OCI-LY7 (cell line): ENCODE results near the gene LRRK1. TPM values are rescaled to one million over a fixed set of nuclear protein-coding genes. Genes with fewer than 3 reads are reported as not detected.

Source experiments
- BruUV-seq: library from RNA; stranded (reverse); fragments of 400-500 nt; replicated peaks from 2 replicates; lab custom pipeline; 2021; lab: Mats Ljungman, UMichigan
- CTCF ChIA-PET: fragments of 300-600 bp; sonication (Branson Sonifier 250); formaldehyde crosslinking; loops from one replicate; lab custom pipeline; 2022; ENCODE audit warnings: antibody characterized with exemption; ENCODE audit not compliant: unreplicated experiment; lab: Charles Lee
- POLR2A ChIA-PET: fragments of 300-600 bp; sonication (Branson Sonifier 250); formaldehyde crosslinking; loops from one replicate; lab custom pipeline; 2022; ENCODE audit warnings: antibody characterized with exemption; lab: Charles Lee
- DNase-seq: peaks from one replicate; pipeline ENCODE4 v3.0.0-alpha.2; 2015; ENCODE audit warnings: low spot score
- H2AFZ ChIP-seq: fragments of 200-600 bp; sonication (generic), shearing (Covaris generic); 2 replicates; pipeline ENCODE4 v1.6.1; 2014; ENCODE audit warnings: mild to moderate bottlenecking, antibody characterized with exemption, low read length, moderate library complexity
- H3K27ac ChIP-seq: fragments of 200-600 bp; sonication (generic); 2 replicates; pipeline ENCODE4 v1.5.1; 2014; ENCODE audit warnings: mixed run types, low read depth, mild to moderate bottlenecking, moderate library complexity, low read length, inconsistent platforms; ENCODE audit not compliant: poor library complexity, severe bottlenecking
- H3K36me3 ChIP-seq: fragments of 200-600 bp; sonication (generic); 2 replicates; pipeline ENCODE4 v1.6.1; 2014; ENCODE audit warnings: mild to moderate bottlenecking, antibody characterized with exemption, low read length, moderate library complexity, mixed read lengths; ENCODE audit not compliant: insufficient read depth
- H3K4me1 ChIP-seq: fragments of 200-600 bp; sonication (generic); 2 replicates; pipeline ENCODE4 v1.5.1; 2014; ENCODE audit warnings: mild to moderate bottlenecking, low read length; ENCODE audit not compliant: insufficient read depth, poor library complexity, severe bottlenecking
- H3K4me2 ChIP-seq: fragments of 200-600 bp; sonication (generic); 2 replicates; pipeline ENCODE4 v1.6.1; 2014; ENCODE audit warnings: mild to moderate bottlenecking, low read length
- H3K4me3 ChIP-seq: fragments of 200-600 bp; sonication (generic); 2 replicates; pipeline ENCODE4 v1.5.1; 2014; ENCODE audit warnings: mild to moderate bottlenecking, low read depth, low read length; ENCODE audit not compliant: poor library complexity, severe bottlenecking
- H3K79me2 ChIP-seq: fragments of 200-600 bp; sonication (generic); 2 replicates; pipeline ENCODE4 v1.6.1; 2016; ENCODE audit warnings: low read depth, mild to moderate bottlenecking, low read length, moderate library complexity, mixed read lengths; ENCODE audit not compliant: insufficient read depth
- H3K9me2 ChIP-seq: fragments of 200-600 bp; sonication (generic); 2 replicates; pipeline ENCODE4 v1.6.1; 2016; ENCODE audit warnings: mild to moderate bottlenecking, low read length, mixed read lengths; ENCODE audit not compliant: insufficient read depth
- H3K9me3 ChIP-seq: fragments of 200-600 bp; sonication (generic); 2 replicates; pipeline ENCODE4 v1.6.1; 2014; ENCODE audit warnings: mild to moderate bottlenecking, mixed run types, low read length, mixed read lengths
- H4K20me1 ChIP-seq: fragments of 200-600 bp; sonication (generic); 2 replicates; pipeline ENCODE4 v1.6.1; 2014; ENCODE audit warnings: mild to moderate bottlenecking, antibody characterized with exemption, low read length, moderate library complexity, mixed read lengths; ENCODE audit not compliant: insufficient read depth
- EZH2phosphoT487 ChIP-seq: fragments of 200-600 bp; sonication (generic); IDR thresholded peaks from 2 replicates; pipeline ENCODE4 v1.6.1; 2018; ENCODE audit warnings: low read depth, borderline replicate concordance, mild to moderate bottlenecking, mixed run types, antibody characterized with exemption, low read length, moderate library complexity, mixed read lengths
- intact Hi-C: fragments of 100-400 bp; cut with micrococcal nuclease; formaldehyde crosslinking; loops from one replicate; pipeline ENCODE4 v1.10.0; 2022; ENCODE audit not compliant: unreplicated experiment
- total RNA-seq, 2 experiments: library from RNA; depleted of rRNA in 1 of 2; stranded (reverse); fragments of >200 nt in 1 of 2; shearing (Covaris generic) in 1 of 2; gene quantifications; 2 replicates each; pipeline ENCODE4 v1.2.3, GENCODE V29; 2014 to 2022
- TF ChIP-seq, protein P1 (sequence below): fragments of 200-600 bp; sonication (generic); conservative IDR thresholded peaks from 2 replicates; pipeline ENCODE4 v1.5.1; 2014; ENCODE audit warnings: mild to moderate bottlenecking, antibody characterized with exemption, low read length, moderate library complexity, mixed read lengths

Gene LRRK1
- total RNA-seq, 2 experiments from 2014 or later, result 92.3 to 233 TPM

DNA sequence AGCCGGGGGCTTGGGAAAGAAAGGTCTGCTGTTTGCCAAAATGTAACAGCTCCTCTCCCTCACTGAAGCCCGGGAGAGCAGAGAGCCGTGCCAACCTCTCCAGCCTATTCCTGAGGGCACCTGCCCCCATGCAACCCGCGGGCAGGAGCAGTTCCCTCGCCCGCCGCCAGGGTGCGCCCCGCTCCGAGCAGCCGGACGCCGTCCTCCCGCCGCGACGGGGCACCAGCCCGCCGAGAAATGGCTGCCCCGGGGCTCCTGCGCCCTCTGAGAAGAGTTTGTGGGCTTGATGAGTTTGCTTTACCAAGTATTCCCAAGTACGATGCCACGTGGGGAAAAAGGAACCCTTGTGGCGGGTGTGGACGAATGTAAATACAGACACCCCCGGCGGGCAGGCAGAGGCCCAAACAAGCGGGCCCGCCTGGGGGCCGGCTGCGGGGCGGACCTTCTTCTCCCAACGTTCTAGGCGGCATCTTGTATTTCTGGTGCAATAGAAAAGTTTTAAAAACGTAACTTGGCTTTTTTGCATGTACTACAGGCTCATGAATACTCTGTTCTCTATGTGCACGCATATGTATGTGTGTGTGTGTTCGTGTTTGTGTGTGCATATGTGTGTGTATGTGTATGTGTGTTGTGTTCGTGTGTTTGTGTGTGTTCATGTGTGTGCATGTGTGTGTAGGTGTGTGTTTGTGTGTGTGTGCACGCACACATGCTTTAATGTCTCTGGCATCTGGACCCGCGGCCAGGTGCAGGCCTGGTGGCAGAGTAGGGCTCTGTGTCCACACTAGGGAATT is 169.8 kb downstream of the LRRK1 start:
- peak; percentile 66 for DNase-seq

DNA sequence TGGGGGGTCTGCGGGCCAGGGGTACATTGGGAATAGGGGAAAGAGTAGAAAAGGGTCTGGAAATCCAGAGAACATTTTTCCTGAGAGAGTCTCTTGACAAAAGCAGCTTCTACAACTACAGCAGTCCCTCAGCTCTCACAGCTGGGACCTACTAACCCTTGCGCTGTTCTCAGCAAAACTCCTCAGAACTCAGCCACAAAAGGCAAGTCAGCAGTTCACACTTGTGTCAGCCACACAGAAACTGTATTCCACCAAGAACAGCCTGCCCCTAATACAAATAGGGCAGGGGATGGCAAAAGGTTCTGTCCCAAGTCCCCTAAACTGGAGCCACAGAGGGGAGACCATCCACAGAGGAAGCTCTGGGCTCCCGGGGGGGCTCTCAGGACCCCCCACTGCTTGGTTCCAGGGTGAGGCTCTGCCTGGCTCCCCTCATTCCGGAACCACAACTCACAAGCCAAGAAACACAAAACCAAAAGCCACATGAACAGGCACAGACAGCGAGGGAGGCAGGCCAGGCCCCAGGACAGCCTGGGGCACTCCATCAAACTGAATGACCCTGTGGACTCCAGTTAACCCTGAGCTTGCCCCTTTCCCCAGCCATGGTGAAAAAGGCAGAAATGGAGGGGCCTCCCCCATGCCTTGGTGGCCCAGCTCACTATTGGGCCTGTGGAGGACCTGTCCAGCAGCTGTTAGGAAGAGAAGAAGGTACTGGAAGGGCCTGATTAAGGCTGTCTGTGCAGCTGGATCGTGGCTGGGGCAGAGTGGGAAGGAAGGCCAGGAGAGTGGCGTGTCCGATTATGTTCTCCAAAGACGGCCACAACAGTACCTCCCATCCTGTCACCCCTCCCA is 170.6 kb downstream of the LRRK1 start:
- H3K79me2 ChIP-seq, result no peaks in the 10 kb centered on the region
- TF ChIP-seq, protein P1, sequence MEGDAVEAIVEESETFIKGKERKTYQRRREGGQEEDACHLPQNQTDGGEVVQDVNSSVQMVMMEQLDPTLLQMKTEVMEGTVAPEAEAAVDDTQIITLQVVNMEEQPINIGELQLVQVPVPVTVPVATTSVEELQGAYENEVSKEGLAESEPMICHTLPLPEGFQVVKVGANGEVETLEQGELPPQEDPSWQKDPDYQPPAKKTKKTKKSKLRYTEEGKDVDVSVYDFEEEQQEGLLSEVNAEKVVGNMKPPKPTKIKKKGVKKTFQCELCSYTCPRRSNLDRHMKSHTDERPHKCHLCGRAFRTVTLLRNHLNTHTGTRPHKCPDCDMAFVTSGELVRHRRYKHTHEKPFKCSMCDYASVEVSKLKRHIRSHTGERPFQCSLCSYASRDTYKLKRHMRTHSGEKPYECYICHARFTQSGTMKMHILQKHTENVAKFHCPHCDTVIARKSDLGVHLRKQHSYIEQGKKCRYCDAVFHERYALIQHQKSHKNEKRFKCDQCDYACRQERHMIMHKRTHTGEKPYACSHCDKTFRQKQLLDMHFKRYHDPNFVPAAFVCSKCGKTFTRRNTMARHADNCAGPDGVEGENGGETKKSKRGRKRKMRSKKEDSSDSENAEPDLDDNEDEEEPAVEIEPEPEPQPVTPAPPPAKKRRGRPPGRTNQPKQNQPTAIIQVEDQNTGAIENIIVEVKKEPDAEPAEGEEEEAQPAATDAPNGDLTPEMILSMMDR, result no peak
- no peak for TF ChIP-seq EZH2phosphoT487
- BruUV-seq, result no TSS peak
- no peak overlapping the region for H3K4me2 ChIP-seq
- H3K4me3 ChIP-seq, result no peak overlapping the region
- ChIA-PET CTCF (interaction anchor here (1.7 kb wide), 1 partner anchor 169 kb away, joined by 8 read pairs; no protein-coding TSS in a partner anchor), POLR2A (interaction anchor here (0.9 kb wide), 1 partner anchor 184 kb away, joined by 4 read pairs; no protein-coding TSS in a partner anchor)
- no peaks in the 10 kb centered on the region for H3K4me1 ChIP-seq
- intact Hi-C loops, result no loop called here
- H3K9me2 ChIP-seq, result no peaks in the 10 kb centered on the region
- DNase-seq, result no peak
- H3K36me3 ChIP-seq, result no peaks in the 10 kb centered on the region
- no peaks in the 10 kb centered on the region for H4K20me1 ChIP-seq
- H3K27ac ChIP-seq, result no peak overlapping the region
- no peak overlapping the region for H2AFZ ChIP-seq
- H3K9me3 ChIP-seq, result no peaks in the 10 kb centered on the region

More for the DNA sequence above, 169.8 kb downstream of the LRRK1 start:
- no TSS peak for BruUV-seq
- TF ChIP-seq, protein P1, result peak; percentile 96
- no peak for TF ChIP-seq EZH2phosphoT487
- Histone ChIP-seq H3K36me3 (no peaks in the 10 kb centered on the region), H2AFZ (peak overlapping the region; percentile 81), H3K9me2 (no peaks in the 10 kb centered on the region), H4K20me1 (no peaks in the 10 kb centered on the region), H3K4me2 (peak overlapping the region; percentile 40; the same call in 1 of the 2 replicates), H3K27ac (no peak overlapping the region), H3K79me2 (no peaks in the 10 kb centered on the region), H3K4me3 (no peak overlapping the region), H3K4me1 (no peaks in the 10 kb centered on the region), H3K9me3 (no peaks in the 10 kb centered on the region)
- intact Hi-C loops, result loop anchor here (1.0 kb wide), 1 partner anchor 169 kb away; no protein-coding TSS in a partner anchor
- CTCF ChIA-PET, result no interaction called here
- POLR2A ChIA-PET, result no interaction called here
